SW 1271 (cell line): ENCODE data around the gene ZSCAN9.

ENCODE experiments used
- DNase-seq, 2 experiments: peaks; one replicate each; lab custom pipeline; 2025; lab: John Stamatoyannopoulos, UW

Gene ZSCAN9

DNA sequence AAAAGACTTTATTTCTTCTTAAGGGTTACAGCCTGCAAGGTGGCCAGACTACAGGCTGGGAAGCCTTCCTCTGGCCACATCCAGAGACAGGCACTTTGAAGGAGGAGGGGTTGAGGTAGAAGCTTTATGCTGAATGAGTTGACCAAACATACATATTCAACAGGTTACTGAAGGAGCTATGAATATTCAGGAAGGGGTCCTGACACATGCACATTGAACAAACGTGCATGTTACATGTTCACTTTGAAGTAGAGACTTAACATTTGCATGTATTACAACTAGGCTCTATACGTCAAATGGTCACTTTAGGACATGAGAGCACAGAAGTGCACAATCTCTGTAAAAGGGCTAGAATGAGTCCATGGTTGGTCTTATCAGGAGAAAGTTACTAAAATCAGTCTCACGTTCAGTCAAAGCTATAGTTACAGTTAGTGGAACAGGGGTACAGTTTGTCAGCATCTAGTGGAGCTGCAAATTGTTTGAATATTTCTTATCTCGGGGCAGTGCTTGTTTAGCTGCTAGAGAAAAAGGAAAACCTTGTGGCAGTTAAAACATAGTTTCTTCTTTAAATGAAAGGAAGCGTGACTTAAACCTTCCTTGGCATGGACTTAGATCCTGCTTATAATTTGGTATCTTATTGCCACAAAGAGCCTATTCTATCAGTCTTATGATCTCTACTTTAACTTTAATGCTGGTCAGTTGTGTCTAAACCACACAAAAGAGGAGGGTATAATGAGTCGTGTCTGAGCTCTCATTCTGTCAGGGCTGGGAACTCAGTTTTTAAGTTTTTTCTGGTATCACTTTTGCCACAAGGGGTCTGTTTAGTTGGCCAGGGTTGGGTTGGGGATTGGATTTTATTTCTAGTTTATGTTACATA lies 4.6 kb upstream of the ZSCAN9 start:
- DNase-seq, result no peak

DNA sequence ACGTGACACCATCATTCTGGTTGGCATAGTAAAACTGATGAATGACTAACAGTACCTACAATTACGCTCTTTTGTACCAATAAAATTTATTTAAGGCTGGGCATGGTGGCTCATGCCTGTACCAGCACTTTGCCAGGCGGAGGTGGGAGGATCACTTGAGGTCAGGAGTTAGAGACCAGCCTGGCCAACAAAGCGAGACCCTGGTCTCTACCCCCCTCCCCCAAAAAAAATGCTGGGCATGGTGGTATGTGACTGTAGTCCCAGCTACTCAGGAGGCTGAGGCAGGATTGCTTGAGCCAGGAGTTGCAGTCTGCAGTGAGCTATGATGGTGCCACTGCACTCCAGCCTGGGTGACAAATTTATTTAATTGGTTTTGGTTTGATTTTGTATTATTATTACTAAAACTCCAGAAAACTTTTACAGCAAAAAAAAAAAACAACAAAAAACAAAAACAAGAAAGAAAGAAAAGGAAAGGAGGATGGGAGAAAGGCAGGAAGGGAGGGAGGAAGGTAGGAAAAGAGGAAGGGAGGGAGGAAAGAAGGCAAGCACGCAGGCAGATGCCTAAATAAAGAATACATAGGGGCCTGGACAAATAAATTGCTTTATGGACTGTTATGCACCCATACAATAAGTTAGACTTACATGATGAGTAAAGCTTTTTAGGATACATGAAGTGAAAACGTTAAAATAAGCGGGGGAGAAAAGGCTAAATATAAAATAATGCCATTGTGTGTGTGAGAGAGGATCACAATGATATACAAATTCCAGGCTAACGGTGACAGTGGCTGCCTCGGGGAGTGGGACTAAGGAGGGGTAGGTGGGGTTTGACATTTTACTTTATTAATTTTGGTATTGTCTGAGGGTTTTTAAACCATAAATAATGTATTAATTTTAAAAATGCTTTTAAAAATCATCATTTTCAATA lies 682 bp upstream of the ZSCAN9 start:
- DNase-seq, result no peak

DNA sequence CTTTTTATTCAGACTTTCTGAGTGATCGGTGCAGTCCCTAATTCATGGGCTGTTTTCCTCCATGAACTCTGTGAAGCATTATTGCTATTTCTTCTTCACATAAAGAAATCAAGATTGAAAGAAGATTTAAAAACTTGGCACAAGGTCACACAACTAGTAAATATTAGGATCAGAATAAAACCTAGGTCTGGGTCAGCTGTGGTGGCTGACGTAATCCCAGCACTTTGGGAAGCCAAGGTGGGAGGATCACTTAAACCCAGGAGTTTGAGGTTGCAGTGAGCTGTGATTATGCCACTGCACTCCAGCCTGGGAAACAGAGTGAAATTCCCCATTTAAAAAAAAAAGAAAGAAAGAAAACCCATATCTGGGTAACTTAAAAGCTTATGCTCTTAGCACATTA lies 1.4 kb downstream of the ZSCAN9 start:
- DNase-seq, result no peak

DNA sequence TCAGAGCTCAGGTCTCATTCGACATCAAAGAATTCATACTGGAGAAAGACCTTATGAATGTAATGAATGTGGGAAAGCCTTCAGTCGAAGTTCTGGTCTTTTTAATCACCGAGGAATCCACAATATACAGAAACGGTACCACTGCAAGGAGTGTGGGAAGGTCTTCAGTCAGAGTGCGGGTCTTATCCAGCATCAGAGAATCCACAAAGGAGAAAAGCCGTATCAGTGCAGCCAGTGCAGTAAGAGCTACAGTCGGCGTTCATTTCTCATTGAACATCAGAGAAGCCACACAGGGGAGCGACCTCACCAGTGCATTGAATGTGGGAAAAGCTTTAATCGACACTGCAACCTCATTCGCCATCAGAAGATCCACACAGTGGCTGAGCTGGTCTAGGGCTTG lies 7.7 kb downstream of the ZSCAN9 start:
- no peak for DNase-seq

DNA sequence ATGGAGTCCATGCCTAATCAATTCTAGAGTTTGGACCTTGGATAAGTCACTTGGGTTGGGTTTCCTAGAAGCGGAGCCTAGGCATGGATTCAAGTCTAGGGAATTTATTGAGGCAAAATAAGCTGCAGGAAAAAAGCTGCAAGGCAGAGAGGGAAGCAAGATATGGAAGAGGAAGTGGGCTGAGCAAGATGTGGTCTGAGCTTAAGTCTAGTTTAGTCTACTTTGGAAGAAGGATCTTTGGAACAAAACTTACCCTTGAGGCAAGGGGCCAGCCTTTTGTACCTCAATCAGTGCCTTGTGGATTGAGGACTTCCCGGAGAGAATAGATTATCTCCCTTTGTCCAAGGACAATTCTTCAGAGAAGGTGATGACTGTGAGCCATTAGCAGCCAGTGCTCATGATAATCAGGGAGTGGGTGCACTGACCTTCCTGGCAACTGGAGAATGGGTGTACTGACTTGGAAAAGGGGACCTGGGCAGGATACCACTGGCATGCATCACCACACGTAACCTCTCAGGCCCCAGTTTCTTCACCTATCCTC lies 10.9 kb downstream of the ZSCAN9 start:
- no peak for DNase-seq

DNA sequence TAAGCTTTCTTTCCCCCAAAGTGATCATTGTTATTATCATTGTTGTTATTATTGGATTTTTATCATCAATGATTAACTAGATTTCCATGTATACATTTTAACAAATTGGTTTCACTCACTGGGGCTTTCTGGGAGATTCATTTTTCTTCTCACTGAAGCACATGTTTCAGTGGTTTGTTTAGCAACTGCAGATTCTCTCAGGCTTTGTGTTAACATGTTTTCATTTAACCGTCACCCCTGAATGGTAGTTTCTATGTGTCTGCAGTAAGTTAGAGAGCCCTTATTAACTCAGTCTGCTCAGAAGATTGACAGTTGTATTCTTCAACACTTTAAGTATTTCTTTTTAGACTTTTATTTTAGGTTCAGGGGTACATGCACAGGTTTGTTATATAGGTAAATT lies 14.6 kb downstream of the ZSCAN9 start:
- DNase-seq, result no peak

DNA sequence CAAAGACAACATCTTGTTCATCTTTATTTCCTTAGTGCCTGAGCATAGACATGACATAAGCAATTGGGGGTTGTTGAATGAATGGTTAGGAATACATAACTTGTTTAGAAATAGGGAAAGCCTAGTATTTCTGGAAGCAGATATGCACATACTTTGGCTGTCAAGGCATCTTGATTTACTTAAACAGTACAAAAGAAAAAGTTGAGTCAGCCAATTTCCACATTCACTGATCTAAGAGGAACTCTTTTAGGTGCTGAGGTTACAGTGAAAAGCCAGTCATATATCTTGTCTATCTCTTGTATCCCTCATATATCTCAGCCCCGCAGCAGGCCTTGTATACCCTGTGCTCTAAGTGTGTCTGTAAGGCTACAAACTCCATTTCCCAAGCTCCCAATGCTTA lies 15.4 kb downstream of the ZSCAN9 start:
- no peak for DNase-seq

DNA sequence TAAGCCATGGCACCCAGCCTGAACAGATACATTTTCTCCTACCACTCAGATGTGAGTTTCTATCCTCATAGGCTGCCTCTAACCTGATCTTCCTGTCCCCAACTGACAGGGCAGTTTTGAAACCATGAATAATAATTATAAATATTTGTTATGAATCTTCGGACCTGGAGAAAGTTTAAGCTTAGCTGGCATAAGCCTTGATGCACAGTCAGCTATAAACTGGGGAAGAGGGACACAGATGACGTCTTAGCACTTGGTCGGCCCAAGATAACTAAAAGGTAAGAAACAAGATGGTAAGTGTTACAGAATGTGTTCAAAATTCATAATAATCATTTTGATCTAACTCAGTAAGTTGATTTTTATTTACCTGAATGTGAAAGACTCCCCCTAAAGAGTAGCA lies 18.9 kb downstream of the ZSCAN9 start:
- no peak for DNase-seq

DNA sequence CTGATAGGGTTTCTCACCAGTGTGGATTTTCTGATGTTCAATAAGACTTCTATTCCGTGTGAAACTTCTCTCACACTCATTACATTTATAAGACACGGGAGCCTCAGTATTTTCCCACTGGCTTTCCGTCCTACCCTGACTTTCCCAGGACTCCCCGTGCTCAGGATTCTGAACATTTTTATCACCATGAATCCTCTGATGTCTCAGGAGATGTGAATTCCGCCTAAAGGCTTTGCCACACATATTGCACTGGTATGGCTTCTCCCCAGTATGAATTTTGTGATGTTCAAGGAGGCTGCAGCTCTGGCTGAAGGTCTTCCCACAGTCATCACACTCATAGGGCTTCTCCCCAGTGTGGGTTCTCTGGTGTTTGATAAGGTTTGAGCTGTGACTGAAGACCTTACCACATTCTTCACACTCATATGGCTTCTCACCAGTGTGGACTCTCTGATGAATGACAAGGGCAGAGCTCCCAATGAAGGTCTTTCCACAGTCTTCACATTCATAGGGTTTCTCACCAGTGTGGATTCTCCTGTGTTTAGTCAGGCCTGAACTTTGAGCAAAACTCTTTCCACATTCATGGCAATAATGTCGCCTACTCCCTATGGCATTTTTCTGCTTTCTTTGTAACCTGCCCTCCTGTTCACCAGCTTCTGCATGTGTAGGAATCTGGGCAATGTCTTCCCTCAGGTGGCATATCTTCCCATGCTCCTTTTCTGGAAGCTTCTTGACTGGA lies 20.3 kb downstream of the ZSCAN9 start:
- DNase-seq, result no peak

DNA sequence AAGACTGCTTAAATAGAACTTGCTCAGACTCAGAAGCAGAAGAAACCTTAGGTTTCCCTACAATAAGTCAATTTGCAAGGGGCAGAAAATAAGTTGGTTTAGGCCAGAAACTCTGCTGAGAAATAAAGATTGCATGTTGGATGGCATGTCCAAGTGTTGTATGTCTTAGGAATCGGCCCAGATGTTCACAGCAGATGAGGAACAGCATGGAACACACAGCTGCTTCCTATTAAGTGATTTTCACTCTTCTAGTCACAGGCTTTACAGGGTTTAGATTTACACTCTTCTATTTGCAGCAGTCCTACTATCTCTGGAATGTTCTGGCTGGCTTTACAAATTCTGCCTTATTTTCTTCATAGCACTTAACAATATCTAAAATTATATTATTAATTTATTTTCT lies 23.8 kb downstream of the ZSCAN9 start:
- no peak for DNase-seq

DNA sequence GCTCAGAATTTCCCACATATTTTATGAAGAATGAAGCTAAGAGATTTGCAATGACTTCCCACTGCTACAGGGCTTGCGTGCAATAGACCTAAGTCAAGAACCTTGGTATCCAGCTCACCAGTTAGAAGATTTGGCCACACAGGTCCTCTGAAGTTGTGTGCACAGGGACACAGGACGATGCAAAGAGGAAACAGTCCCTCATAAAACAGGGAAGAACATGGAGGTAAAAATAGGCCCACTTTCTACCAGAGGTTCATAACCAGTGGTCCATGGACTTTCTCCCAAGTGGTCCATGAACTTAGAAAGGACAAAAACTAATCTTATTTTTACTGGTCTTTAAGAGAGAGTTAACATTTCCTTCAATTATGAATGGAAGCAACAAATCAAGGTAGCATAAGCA lies 25.7 kb downstream of the ZSCAN9 start:
- DNase-seq, result no peak

DNA sequence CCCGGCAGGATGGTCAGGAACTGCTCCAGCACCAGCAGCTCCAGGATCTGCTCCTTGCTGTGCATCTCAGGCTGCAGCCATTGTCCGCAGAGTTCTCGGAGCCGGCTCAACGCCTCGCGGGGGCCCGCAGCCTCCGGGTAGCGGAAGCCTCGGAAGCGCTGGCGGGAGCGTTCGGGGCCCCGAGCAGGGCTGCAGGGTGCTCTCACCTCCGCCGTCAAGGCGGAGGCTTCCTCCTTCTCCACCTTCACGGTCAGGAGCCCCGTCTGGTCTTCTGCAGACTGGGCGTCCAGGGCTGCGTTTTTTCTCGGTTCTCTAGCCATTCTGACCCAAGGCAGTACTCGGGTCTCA lies 26.6 kb downstream of the ZSCAN9 start:
- DNase-seq, result peak in 1 of 2 experiments; percentile 37

DNA sequence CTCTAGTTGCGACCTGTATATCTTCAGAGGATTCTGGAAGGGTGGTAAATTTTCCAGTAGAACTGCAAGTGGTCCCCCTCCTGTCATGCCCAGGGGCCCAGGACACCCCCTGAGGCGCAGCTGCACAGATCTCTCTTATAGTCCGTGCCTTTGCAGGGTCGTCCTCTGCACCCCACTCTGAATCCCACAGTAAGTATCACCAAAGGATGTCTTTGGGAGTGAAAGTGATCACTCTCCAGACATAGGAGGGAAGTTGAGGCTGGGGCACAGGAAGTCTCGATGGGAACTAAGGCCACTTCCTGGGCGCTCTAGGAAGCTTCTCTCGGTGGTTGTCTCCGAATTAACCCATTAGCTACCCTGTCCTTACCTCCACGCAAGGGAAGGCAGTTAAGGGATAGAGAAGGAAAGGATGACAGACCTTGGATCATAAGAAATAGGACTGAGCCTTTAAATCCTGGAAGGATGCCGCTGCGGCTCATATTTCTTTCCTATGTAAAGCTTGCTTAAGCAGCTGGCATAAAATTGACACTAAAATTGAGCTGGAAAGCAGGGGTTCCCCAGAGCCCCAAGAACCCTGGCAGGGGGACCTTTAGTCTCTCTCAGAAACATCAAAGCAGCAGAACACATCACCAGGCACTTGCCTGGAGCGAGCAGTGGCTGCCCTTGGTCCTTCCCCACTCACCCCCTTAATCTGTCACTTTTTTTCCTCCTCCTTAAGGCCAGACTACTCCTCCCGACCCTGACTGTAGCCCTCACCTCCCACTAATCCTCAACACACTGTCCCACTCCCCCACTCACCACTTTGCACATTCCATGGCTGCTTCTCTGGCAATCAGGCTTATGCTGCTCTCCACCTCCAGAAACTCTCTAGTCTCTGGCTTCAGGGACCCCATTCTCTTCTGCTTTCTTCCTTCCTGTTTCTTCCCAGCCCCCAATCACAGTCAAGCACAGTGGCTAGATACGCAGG lies 27.2 kb downstream of the ZSCAN9 start, which contains the start of gene ZKSCAN4:
Gene ZKSCAN4 (minus strand): TSS at position 261 of the 967 bp plus-strand sequence. CDS start 289 bp downstream, outside the sequence.
- DNase-seq, result peak; percentile 28 to 91

DNA sequence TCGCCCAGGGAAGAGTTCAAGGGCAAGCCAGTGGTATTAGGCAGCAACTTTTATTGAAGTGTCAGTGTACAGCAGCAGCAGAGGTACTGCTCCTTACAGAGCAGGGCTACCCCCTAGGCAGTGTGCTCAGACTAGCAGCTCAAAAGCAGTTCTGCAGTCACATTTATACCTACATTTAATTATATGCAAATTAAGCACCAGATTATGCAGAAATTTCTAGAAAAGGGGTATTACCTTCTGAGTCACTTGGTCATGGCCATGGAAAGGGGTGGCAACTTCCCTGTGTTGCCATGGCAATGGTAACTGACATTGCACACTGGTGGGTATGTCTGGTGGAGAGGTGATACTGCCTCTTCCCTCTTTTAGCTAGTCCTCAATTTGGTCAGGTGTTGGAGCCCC lies 29.0 kb downstream of the ZSCAN9 start:
- peak in 1 of 2 experiments; percentile 2 for DNase-seq

DNA sequence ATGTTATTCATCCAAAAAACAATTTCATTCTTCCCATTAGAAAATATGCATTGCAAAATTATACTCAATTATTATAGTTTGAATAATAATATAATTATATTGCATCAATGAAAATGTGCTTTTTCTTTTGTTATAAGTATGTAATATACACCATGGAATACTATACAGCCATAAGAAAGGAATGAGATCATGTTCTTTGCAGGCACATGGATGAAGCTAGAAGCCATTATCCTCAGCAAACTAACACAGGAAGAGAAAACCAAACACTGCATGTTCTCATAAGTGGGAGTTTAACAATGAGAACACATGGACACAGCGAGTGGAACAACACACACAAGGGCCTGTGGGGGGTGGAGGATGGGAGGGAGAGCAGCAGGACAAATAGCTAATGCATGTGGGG lies 32.0 kb downstream of the ZSCAN9 start:
- DNase-seq, result no peak

DNA sequence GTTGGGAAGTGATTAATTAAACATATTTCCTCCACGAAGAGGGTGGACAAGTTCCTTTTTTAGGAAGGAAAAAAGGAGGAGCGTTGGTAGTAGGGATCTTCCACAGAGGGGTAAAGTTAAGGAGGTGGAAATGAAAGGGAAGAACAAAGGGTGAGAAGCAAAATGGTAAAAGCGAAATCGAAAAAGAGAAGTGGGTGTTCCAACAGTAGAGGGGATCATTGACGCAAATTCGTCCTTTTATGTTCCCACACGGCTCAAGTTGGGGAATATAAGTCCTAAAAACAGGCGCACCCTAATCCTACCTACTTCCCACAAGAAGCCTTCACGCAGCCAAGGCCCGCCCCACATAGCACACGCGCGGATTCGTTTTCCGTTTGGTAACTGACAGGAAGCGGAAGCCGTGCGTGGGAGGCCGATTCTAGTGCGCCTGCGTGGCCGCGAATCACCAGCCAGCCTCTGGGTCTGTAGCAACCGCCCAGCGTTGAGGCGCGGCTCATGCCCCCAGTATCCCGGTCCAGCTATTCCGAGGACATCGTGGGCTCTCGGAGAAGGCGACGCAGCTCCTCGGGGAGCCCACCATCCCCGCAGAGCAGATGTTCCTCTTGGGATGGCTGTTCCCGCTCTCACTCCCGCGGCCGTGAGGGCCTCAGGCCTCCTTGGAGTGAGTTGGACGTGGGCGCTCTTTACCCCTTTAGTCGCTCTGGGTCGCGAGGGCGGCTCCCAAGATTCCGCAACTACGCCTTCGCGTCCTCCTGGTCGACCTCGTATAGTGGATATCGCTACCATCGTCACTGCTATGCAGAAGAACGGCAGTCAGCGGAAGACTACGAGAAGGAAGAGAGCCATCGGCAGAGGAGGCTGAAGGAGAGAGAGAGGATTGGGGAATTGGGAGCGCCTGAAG lies 34.1 kb downstream of the ZSCAN9 start, which contains the start of gene NKAPL:
Gene NKAPL (plus strand): TSS at position 421 of the 901 bp plus-strand sequence. CDS start 75 bp downstream, at position 496.
- no peak for DNase-seq

DNA sequence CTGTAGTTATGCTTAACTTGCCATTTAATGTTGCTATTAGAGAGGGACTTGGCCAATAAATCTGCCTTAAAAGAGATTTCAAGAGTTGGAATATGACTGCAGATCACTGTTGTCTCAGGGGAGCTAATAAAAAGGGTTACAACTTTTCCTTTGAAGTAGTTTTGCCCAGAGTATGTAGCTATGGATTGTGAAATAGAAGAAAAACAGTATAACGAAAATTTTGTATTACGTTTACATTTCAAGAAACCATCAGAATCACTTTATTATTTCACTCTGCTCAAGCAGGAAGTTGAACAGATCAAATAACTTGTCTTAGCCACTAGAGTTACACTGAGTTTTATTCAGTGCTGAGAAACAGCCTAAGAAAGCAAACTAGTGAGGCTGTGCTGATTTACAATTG lies 38.8 kb downstream of the ZSCAN9 start:
- DNase-seq, result no peak

DNA sequence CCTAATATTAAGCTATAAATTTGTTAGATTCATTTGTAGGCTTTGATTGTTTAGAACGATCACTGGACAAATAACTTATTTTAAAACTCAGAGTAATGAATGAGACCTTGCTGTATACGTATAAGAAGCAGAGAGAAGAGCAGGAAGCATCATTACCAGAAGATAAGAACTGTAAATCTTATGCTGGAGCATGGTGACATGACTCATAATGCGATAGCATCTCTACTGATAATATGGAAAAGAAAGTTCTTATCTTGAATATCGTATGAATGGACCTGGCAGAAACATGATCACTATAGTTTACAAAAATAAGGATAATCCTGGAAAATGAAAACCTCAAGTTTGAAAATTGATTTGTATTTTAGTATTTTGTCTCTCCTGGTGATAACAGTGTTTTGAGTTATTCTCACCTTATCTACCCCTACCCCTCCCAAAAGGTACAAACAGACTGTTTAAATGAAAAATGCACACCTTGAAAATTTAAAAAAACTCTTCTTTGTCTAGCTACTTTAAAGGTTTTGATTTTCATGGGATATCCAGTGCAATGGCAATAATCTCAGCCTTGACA lies 39.8 kb downstream of the ZSCAN9 start:
- no peak for DNase-seq

DNA sequence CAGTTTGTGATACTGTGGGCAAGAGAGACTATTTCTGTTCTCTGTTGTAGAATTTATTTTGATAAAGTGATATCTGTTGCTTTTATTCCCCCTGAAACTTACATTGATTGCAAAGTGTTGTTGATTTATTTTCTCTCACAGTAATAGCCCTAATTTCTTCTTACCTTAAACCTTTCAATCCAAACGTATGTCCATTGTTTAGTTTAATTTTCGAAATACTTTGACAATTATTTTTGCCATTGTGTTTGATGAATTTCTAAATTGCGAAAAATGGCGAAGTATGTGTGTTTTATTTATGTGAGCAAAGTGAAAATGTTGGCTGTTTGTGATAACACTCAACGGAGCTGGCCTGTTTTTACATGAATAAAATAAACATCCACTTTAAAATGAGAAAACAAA lies 41.5 kb downstream of the ZSCAN9 start:
- DNase-seq, result no peak
